HG02943 (cell line): Measurements from ENCODE around the gene PDE10A.

Experiments used
- ATAC-seq: cut with Tn5 transposase; IDR thresholded peaks from one replicate; pipeline ENCODE4 v1.9.1; 2021; ENCODE audit warnings: mild to moderate bottlenecking, low read depth, moderate library complexity; ENCODE audit not compliant: unreplicated experiment

PDE10A gene

GRCh38 chr6:165679326-165679725, 16.3 kb upstream of the PDE10A start:
- ATAC-seq: no peak

DNA sequence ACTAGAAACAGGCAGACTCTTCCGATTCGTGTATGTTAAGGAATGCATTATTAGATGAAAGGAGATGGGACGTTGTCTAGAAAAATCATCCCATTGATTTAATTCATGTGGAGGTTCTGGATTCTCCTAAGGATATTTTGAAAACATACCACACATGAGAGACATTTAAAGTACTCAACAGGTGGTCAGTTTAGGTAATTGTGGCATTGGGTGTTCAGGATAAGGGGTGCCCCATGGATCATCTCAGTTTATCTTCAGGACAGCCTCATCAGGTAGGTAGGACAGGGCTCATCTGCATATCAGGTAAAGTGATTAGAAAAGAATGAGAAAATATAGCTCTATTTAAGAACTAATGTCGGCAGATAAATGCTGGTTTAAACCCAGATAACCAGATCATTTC, 15.9 kb upstream of the PDE10A start:
- no peak for ATAC-seq

GRCh38 chr6:165678429-165678828, 15.4 kb upstream of the PDE10A start:
- ATAC-seq: no peak

DNA sequence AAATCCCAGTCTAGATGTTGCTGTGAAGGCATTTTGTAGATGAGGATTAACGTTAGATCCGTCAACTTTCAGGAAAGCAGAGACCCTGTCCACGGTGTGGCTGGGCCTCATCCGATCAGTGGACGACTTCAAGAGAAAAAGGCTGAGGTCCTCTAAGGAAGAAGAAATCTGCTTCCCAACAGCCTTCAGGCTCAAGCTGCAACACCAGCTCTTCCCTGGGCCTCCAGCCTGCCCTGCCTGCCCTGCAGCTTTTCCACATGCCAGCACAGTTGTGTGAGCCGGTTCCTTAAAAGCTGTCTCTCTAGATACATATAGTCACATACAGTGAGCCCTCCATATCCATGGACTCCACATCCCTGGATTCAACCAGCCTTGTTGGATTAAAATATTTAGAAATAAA, 14.1 kb upstream of the PDE10A start:
- no peak for ATAC-seq

DNA sequence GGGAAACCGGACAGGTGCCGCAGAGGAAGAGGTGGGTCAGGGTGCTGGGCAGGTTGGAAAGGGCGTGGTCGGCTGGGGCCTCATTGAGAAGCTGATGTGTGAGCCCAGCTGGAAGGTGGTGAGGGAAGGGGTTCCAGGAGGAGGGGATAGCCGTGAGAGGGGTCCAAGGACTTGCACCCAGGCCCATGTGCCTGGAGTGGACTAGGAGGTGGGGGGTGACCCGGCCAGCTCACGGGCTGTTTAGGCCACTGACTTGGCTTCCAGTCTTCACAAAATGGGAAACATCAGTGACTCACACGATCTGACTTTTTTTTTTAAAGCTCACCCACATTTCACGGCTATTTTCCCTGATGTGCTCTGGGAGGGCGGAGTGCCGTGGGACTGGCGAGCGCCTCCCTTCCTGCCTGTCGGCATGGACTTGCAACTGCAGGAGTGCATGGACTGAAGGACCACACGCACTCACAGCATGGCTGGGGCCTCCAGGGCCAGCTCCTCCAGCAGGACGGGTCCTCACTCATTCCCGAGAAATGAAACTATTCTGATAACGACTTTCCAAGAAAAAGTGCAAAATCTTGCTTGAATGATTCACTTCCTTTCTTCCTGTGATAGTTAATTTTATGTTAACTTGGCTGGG, 13.5 kb upstream of the PDE10A start:
- no peak for ATAC-seq

- no peak for ATAC-seq
These were observed 12.1 kb upstream of the PDE10A start for GRCh38 chr6:165675120-165675519.

DNA sequence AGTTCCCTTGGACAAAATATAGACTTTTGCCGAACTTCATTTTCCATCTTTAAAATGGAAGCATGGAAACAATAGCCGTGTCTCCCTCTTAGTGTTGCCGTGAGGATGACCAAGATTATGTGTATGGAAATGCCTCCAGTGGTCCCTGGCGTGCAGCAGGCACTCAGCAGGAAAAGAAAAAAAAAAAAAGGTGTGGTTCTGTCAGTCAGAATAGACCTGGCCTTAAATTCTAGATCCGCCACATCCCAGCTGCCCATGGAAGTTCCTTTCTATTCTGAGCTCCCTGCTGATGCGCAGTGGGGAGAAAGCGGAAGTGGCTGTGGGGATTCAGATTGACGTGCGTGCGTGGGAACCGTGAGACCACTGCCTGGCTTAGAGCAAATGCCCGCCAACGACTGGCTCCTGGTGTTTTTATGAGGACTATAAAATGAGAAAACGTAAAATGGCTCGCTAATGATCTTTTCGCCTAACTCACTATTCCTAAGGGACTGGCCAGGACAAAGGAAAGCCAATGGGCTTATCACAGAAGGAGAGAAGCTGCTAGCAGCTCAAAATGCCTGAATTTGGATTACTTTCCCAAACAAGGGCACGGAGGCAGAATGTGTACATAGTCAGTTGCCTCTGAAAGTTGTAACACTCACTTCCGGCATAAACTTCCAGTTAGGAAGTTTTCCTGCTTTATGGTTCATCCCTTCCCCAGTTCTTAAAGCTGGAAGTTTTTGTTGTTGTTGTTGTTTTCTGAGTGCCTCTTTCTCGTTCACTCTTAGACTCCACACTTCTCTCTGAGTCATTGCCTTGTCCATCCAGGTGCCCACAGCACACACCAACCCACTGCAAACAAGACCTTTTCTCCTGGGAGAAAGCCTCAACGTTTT, 11.4 kb upstream of the PDE10A start:
- no peak for ATAC-seq

GRCh38 chr6:165671222-165671768, 8.3 kb upstream of the PDE10A start:
- ATAC-seq: no peak

GRCh38 chr6:165668951-165669350, 5.9 kb upstream of the PDE10A start:
- ATAC-seq: no peak

GRCh38 chr6:165665384-165665672, 2.3 kb upstream of the PDE10A start:
- ATAC-seq: no peak

GRCh38 chr6:165664559-165665383, 1.7 kb upstream of the PDE10A start:
- no peak for ATAC-seq

DNA sequence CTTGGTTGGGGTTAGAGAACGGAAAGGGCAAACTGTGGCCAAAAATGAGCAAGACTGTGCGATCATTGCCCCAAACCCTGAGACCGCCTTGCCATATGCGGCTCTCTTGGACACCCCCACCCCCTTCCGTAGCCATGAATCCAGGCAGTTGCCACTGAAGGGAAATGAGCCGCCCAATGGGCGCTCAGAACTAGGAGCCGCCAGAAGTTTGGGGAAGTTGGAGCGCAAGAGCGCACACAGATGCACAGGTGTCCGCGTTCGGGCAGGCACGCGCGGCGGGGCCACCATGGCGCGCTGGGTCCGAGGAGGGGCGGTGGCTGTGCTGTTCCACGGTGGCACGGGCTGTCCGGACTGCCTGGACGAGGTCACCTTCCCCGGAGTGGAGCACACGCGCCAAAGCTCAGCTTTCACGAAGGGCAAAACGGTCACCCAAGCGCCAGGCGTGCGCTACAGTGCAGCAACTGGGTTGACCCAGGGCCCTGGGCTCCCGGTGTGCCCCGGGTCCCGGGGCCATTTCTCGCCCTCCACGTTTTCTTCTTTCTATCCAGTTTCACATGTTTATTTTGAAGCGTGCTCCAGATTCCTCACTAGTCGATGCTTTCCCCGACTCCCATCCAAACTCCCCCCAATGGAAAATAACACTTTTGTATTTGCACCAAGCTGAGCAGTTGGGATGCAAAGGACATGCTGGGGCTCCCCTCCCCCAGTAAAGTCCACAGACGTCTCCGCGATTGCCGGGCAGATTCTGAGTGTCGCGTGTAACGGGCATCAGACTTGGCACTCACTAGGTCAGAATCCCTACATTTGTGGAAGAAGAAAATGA, 906 bp upstream of the PDE10A start:
- ATAC-seq: no peak

- ATAC-seq: no peak
These were observed 315 bp upstream of the PDE10A start for GRCh38 chr6:165663377-165663735.

GRCh38 chr6:165662041-165662748, 846 bp downstream of the PDE10A start:
- ATAC-seq: no peak

GRCh38 chr6:165661664-165662025, 1.4 kb downstream of the PDE10A start:
- ATAC-seq: no peak

- no peak for ATAC-seq
These were observed 2.0 kb downstream of the PDE10A start for GRCh38 chr6:165660857-165661663.

DNA sequence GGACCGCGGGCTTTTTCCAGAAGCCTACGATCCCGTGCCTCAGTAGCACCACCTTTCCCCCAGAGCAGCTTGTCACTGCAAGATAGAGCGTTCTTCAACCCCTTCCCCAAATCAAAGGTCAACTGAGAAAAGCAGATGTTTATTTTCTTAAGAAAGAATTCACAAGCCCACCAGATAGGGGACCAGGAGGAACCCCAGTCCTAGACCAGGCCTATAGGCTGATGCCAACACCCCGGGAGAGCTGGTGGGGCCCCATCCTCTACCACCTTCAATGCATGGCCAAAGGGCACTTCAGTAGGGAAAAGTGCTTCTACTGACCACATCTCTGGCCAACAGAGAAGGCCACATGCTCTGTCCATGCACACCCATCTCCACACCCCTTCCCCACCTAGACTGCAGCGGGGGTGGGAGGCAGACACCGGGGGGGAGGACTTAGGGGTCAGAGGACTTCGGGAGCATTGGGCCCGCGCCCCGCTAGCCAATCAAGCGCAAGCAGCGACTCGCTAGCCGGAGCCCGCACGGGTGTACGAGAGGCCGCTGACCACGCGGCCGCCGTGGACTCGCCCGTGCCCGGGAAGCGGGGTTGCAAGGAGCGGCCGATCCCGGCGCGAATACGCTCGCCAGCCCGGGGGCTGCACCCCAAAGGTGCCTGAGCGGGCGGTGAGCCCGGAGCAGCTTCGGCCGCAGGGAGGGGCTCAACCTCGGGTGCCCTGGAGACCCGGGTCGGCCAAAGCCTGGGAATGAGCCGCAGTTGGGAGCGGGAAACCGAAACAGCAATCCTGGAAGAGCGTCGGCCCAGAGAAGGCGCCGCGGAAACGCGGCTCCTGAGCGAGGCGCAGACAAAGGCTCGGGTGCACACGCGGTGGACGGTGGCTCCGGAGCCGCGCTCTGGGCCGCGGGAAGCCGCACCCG, 2.8 kb downstream of the PDE10A start:
- ATAC-seq: no peak
